GM18909 (cell line): ENCODE results near the gene DLX2.
"Not testable (repeated sequence)": the region's sequence is repeated elsewhere in the genome, so short reads cannot be mapped to it uniquely, and the experiment has no call there.

Experiments
- ATAC-seq: cut with Tn5 transposase; IDR thresholded peaks from one replicate; pipeline ENCODE4 v1.9.1; 2021; ENCODE audit warnings: mild to moderate bottlenecking; ENCODE audit not compliant: unreplicated experiment, poor library complexity

The DLX2 gene

GRCh38 chr2:172102391-172103359, at the start of gene DLX2:
Gene DLX2 (minus strand): TSS chr2:172102900. CDS start chr2:172102538, 362 bp downstream.
- ATAC-seq: peak; percentile 72

GRCh38 chr2:172147944-172148650, 45.4 kb upstream of the DLX2 start:
- ATAC-seq: no peak

GRCh38 chr2:172143817-172144216, 41.1 kb upstream of the DLX2 start:
- no peak for ATAC-seq

- not testable (repeated sequence) for ATAC-seq
Observed at GRCh38 chr2:172138727-172139126, 36.0 kb upstream of the DLX2 start.

- no peak for ATAC-seq
Observed at GRCh38 chr2:172137943-172138342, 35.2 kb upstream of the DLX2 start.

- ATAC-seq: no peak
Observed at GRCh38 chr2:172137109-172137508, 34.4 kb upstream of the DLX2 start.

- ATAC-seq: no peak
Observed at GRCh38 chr2:172135446-172135845, 32.7 kb upstream of the DLX2 start.

- no peak for ATAC-seq
Observed at GRCh38 chr2:172134270-172134669, 31.6 kb upstream of the DLX2 start.

- no peak for ATAC-seq
Observed at GRCh38 chr2:172131713-172132555, 29.2 kb upstream of the DLX2 start.

- ATAC-seq: no peak
Observed at GRCh38 chr2:172129404-172129803, 26.7 kb upstream of the DLX2 start.

- no peak for ATAC-seq
Observed at GRCh38 chr2:172128484-172128883, 25.8 kb upstream of the DLX2 start.

- no peak for ATAC-seq
Observed at GRCh38 chr2:172120118-172120517, 17.4 kb upstream of the DLX2 start.

- no peak for ATAC-seq
Observed at GRCh38 chr2:172119089-172119488, 16.4 kb upstream of the DLX2 start.

GRCh38 chr2:172116107-172116506, 13.4 kb upstream of the DLX2 start:
- no peak for ATAC-seq

GRCh38 chr2:172114579-172114978, 11.9 kb upstream of the DLX2 start:
- no peak for ATAC-seq

GRCh38 chr2:172114176-172114575, 11.5 kb upstream of the DLX2 start:
- ATAC-seq: not testable (repeated sequence)

GRCh38 chr2:172113617-172114016, 10.9 kb upstream of the DLX2 start:
- no peak for ATAC-seq

GRCh38 chr2:172109988-172110811, 7.5 kb upstream of the DLX2 start:
- ATAC-seq: no peak

- ATAC-seq: no peak
Observed at GRCh38 chr2:172109256-172109987, 6.7 kb upstream of the DLX2 start.
